ENCODE data around the gene PMEPA1.

- TF ChIP-seq CTCF (IDR thresholded peaks at IDR 0.05) (no peak), POLR2AphosphoS5 (IDR thresholded peaks at IDR 0.05; ENCODE audit: low read depth, low read length) (no peak), REST (IDR thresholded peaks at IDR 0.05; ENCODE audit: insufficient read depth in 1 of 2, low read depth in 2 of 2, low read length in 1 of 2) (no peak), SIN3A (IDR thresholded peaks at IDR 0.05; ENCODE audit: borderline replicate concordance, insufficient read depth, low read depth, low read length) (no peak), TCF7L2 (IDR thresholded peaks at IDR 0.05; ENCODE audit: low read depth, low read length) (no peak)
Measured at GRCh38 chr20:57666834-57667157, 43.0 kb downstream of the PMEPA1 start.
